GM20000 (cell line): ENCODE measurements around the gene VSNL1.

Experiments used
- DNase-seq: peaks from one replicate; pipeline ENCODE4 v3.0.0; 2012; ENCODE audit warnings: low spot score
- TF ChIP-seq, protein P1 (sequence below): IDR thresholded peaks from 2 replicates; pipeline ENCODE4 v1.5.1; 2012; ENCODE audit warnings: mild to moderate bottlenecking, control low read depth; ENCODE audit errors: extremely low read depth, missing control alignments

Gene VSNL1

DNA sequence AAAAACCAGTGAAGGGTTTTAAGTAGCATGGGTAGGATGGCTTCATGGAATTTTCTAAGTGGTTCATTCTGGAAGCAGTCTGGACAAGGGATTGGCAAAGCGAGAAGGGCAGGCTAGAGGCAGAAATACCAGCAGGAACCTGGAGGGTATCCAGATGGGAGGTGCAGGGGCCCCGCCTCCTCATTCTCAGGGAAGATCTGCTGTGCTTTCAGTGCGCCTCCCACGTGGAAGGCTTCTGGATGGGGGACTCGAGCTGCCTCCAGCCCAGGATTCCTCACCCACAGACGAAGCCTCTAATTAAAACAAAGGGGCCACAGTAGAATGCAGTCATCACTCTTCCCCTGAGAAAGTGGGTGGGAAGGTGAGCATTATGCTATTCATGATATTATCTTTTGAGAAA, 79.8 kb downstream of the VSNL1 start:
- TF ChIP-seq, protein P1, sequence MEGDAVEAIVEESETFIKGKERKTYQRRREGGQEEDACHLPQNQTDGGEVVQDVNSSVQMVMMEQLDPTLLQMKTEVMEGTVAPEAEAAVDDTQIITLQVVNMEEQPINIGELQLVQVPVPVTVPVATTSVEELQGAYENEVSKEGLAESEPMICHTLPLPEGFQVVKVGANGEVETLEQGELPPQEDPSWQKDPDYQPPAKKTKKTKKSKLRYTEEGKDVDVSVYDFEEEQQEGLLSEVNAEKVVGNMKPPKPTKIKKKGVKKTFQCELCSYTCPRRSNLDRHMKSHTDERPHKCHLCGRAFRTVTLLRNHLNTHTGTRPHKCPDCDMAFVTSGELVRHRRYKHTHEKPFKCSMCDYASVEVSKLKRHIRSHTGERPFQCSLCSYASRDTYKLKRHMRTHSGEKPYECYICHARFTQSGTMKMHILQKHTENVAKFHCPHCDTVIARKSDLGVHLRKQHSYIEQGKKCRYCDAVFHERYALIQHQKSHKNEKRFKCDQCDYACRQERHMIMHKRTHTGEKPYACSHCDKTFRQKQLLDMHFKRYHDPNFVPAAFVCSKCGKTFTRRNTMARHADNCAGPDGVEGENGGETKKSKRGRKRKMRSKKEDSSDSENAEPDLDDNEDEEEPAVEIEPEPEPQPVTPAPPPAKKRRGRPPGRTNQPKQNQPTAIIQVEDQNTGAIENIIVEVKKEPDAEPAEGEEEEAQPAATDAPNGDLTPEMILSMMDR = no peak
- DNase-seq = no peak

DNA sequence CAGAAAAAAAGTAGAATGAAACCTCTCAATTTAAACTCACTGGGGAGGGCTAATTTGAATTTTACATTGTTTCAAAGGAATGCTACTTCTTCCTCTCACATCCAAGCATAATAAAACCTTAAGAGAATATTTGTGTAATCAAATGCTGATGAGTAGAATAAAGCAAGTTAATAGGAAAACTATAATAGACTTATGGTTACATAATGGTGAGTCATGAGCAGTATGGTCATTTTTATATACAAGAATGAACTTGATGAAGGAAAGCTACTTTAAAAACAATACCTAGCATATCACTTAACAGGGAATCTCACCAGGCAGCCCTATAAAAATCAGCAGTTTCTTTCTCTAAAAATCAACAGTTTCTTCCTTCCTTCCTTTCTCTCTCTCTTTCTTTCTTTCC, 80.3 kb downstream of the VSNL1 start:
- DNase-seq = no peak
- TF ChIP-seq, protein P1 = no peak

DNA sequence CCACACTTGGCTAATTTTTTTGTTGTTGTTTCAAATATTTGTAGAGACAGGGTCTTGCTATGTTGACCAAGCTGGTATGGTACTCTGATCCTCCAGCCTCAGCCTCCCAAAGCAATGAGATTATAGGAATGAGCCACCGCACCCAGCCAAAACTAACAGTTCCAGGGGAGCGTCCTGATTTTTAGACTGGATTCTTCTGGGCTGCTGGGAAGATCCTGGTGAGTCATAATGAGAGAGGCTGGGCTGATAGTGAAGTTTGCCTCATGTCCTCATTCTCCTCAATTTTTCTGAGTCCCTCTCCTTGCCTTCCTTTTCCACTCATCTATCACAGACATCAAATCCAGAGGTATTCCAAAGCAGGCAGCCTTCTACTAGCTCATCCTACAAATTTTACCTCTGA, 81.3 kb downstream of the VSNL1 start:
- no peak for DNase-seq
- TF ChIP-seq, protein P1 = no peak

DNA sequence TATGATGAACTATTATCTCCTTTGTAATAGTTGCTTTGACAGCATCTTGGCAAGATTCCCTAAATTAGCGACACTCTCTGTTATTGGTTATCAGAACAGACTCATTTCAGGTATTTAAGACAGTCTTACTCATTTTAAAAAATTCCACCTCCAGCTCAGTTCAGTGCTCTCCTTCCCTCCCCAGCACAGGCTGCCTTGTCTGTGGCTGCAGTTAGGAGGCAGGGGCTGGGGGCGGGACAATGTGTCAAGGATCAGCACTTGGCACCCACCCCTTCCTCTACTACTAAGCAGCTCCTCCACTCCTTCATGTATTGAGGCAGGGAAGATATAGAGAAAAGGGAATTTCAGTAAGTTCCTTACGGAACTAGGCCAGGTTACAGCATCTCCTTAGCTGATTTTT, 85.0 kb downstream of the VSNL1 start:
- TF ChIP-seq, protein P1 = no peak
- no peak for DNase-seq

DNA sequence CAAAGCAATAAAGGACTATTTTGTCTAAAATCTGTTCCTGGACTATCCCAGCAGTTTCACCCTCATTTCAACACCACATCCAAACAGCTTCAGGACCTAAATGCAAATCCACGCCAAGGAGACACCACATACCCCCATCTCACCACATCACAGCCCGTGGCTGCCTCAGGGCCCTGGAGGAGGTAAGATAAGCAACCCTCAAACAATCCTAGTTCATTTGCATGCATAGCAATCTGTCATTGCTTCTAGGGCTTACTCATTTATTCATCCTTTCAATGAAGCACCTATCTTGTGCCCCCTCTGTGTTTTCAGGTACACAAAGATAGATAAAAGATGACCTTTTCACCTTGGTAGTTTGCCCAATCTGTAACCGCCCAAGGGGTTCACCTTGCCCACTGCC, 86.5 kb downstream of the VSNL1 start:
- DNase-seq = no peak
- TF ChIP-seq, protein P1 = no peak

DNA sequence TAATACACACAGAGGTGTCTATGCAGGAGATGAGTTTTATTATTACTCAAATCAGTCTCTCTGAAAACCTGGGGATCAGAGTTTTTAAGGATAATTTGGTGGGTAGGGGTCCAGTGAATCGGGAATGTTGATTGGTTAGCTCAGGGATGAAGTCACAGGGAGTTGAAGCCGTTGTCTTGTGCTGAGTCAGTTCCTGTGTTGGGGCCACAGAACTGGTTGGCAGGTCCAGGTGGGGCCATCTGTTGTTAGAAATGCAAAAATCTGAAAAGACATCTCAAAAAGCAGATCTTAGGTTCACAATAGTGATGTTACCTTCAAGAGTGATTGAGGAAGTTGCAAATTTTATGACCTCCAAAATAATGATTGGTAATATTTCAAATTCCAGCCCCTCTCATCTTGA, 86.9 kb downstream of the VSNL1 start:
- TF ChIP-seq, protein P1 = no peak
- no peak for DNase-seq

DNA sequence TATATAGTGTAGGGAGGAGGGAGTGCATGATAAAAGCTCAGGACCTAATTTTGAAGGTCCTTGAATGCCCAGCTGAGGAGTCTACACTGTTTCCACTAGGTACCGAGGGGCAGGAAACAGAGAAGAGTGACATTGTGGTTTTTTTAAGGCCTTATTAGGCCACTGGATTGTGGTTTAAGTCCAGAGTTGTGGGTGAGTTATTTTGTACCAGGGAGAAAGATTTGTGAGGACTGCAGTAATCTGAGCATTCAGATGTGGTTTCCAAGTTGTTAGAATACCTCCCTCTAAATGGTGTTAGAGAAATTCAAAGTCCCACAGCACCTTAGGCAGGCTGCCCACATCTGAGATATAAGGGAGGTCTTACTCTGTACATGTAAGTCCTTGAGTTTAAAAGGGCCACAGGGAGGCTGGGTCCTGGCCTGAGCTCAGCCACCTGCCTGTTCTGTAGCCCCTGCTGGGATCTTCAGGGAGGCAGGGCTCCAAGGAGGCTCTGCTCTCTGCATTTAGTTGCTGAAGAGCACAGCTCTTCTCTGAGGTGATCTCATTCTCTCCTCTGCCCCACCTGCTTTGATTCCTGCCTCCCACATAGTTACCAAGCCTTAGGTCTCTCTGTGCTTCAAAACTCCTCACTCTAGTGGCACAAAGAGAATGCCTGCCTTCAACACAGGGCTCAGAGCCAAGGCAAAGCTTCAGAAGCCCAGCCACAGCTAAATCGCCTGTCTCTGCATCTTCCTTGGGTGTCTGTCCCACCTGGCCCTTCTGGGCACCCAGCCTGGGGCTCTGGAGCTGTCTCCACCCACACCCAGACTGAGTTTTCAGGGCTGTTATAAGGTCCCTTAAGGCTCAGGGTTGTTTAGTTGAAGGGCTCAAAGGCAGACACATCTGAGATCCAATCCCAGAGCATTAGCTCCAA, 88.1 kb downstream of the VSNL1 start:
- DNase-seq = no peak
- TF ChIP-seq, protein P1 = no peak
